Hepatocyte (in vitro differentiated cells): ENCODE results near the gene CERS1.

ENCODE experiments used
- CTCF ChIP-seq: fragments of 200-600 bp; sonication (generic); IDR thresholded peaks from 2 replicates; pipeline ENCODE4 v1.5.1; 2016; ENCODE audit warnings: antibody characterized with exemption, mild to moderate bottlenecking; ENCODE audit not compliant: poor library complexity
- EZH2 ChIP-seq: fragments of 200-600 bp; sonication (generic); IDR thresholded peaks from 2 replicates; pipeline ENCODE4 v1.6.1; 2016; ENCODE audit warnings: antibody characterized with exemption, mild to moderate bottlenecking, borderline replicate concordance
- EZH2phosphoT487 ChIP-seq: fragments of 200-600 bp; sonication (generic); IDR thresholded peaks from one replicate; pipeline ENCODE4 v1.6.1; 2018; ENCODE audit warnings: antibody characterized with exemption, mild to moderate bottlenecking, low read depth, moderate library complexity; ENCODE audit not compliant: unreplicated experiment, severe bottlenecking

GRCh38 chr19:18867751-18868150, 28.2 kb downstream of the CERS1 start:
- TF ChIP-seq CTCF = no peak
- TF ChIP-seq EZH2 = no peak
- TF ChIP-seq EZH2phosphoT487 = no peak
